ENCODE results near the gene C3orf52.

C3orf52 gene

DNA sequence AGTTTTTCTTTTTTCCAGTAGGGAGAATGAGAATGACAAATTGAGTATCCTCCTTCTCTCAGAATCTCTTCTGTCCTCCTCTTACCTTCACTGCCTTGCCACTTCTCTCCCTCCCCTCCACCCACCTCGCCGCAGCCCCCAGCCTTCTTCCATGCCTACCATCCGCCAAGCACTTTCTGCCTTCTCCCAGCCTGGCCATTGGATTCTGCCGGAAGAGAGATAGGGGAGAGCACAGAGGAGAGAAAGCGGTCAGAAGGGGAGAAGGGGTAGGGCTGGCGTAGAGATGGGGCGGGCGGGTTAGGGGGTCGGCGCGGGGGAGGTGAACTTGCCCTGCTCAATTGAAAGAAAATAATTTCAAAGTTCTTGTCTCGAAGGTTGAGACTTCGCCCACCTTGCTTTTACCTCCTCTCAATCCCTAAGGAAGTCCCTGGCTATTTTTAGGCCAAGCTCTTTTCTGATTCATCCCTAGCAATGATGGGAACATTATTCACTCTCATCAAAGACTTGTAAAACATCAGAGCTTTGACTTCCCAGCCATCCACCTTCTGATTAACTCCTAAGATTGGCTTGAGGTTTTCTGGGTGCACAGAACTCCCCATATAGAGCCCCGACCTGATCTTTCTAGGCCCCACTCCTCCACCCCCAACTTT lies 811 bp downstream of the C3orf52 start:
- peak; percentile 16 for DNase-seq

DNA sequence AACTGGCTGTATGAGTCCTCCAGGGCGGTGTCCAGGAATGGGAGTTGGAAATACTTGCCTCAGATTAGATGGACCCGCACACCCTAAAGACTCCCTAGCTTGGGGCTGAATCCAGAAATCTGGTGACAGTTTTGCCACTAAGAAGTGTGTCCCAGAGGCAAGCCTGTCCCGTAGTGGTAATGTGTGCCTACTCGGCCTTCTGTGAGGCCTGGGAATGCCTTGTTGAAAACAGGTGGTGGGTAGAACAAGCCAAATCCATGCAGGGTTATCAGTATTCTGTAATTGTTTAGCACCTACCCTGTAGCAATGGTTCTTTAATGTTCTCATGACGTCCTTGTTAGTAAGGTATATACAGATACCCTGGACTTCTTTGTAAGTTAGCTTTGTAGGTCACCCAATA lies 1.6 kb downstream of the C3orf52 start:
- DNase-seq = no peak

DNA sequence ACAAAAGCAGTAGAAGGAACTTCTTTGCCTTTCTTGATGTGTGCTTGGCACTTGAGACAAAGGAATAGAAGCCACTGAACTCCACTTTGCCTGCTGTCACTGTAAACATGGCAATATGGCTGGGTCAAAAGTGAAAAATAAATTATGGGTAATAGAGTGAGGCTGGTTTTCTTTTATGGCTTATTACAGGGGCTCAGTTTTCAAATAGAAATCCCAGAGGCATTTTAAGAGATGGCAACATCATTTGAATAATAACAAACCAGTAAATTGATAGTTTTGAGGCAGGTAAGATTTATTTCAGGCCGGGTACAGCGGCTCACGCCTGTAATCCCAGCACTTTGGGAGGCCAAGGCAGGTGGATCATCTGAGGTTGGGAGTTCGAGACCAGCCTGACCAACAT lies 2.8 kb downstream of the C3orf52 start:
- DNase-seq = no peak

DNA sequence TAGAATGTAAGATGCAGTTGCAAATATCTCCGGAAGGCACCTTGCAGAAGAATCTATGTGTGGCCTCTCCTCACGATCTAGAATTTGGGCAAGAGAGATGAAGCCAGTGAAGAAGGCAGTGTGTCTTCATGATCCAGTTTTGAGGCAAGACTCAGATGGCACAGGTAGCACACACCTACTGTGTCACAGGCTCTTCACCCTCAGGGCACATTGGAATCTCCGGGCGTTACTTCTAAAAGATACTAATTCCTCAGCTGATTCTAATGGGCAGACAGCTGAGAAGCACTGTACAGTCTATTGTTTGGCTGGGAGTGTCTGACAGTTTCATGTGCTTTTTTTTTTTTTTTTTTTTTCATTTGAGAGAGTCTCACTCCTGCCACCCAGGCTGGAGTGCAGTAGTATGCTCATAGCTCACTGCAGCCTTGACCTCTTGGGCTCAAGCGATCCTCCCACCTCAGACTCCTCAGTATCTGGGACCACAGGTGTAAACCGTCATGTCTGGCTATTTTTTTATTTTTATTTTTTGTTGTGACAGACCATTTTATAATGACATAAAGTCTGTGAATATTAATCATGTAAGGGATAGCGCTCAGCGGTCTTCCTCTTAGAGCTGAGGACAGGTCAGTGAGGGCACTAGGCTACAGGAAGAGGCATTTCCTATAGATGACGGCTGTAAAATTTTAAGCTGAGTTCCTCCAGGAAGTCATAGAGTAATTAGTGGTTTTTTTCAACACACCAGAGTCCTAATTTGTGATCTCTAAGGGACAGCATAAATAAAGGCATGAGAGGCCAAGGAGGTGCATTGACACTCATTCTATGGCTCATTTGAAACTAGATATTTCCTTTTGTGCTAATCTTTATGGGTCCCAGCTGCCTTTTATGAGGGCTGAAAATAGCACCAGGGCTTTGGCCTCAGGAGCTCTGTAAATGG lies 4.0 kb downstream of the C3orf52 start:
- no peak for DNase-seq

DNA sequence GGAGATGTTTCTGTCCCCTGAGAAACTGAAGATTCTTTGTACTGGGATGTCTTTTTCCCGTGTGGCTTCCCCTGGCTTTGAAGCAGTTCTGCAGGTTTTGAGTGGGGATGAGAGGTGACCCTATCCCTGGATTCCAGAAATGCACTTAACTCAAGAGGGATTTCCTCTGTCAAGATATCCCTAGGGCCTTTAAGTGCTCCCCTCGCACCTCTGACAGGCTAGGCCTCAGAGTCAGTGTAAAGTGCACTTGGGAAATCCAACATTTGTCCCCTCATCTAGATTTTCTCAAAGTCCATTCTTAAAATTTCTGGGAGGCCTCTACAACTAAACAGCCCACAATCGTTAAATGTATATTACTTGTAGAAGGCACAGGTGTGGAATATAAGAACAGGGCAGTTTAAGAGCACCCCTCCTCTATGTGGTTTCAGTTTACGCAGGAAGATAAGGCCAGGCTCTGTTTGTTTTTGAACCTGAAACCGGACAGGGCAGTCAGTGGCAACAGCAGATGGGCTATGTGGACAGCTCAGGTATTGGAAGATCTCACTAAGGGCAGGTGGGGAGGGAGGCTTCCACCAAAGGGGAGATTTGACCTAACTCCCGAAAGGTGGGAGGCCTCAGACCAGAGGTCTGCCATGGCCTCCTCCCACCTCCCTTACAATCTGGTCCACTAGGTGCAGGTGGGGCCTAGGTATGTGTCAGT lies 4.8 kb downstream of the C3orf52 start:
- no peak for DNase-seq

DNA sequence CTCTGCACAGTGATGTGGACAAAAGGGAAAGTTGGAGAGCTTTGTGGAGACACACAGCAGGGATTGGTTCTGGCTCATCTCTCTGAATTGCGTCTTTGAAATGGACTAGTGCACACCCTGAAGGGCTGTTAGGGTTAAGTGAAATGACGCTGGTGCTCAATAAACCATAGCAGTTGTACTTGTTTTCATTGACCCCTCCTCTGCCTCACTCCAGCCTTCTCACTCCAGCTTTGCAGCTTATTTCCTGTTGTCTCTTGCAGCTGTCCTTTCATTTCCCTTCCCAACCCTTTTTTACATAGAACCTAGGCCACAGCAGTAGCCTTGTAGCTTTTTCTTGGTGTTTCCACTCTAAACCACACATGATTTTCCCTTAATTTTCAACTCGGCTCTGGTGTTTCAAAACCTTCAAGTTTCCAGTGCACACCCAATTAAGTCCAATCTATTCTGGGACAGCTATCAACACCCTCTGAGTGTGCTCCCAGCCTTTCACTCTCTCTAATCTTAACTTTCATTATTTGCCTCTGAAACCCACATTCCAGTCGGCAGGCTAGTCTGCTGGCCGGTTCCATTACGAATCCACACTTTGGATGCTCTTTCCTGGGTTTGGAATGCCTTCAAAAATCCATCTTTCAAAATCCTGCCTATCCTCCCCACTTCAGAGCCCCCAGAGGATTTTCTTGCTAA lies 6.4 kb downstream of the C3orf52 start:
- no peak for DNase-seq

DNA sequence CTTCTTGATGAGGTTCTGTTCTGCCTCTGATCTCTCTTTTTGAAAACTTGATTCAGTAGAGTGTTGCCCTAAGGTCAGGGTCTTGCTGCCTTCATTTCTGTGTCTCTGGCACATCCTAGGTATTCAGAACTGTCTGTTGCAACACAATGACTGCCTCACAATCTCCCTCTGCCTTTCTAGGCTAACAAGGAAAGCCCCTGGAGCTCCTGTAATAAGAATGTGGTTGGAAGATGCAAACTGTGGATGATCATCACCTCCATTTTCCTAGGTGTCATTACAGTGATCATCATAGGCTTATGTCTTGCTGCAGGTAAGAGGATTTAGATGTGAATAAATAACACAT lies 7.0 kb downstream of the C3orf52 start:
- DNase-seq = no peak

DNA sequence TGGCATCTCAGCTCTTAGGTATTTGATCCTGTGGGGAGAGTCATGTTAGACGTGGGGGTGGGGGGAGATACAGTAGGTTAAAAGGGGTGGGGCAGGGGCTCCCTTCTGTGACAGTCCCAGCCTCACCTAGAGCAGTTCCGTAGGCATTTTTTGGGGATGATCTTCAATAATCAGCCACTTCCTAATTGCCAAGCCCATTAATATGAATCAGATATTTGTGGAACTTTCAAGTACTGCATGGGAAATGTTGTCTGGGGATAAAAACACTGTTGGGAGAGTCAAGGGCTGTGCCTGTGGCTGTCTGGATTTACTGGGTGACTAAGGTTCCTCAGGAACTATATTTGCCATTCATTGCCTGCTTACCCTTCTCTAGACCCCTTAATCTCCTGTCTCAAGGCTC lies 9.5 kb downstream of the C3orf52 start:
- DNase-seq = no peak

DNA sequence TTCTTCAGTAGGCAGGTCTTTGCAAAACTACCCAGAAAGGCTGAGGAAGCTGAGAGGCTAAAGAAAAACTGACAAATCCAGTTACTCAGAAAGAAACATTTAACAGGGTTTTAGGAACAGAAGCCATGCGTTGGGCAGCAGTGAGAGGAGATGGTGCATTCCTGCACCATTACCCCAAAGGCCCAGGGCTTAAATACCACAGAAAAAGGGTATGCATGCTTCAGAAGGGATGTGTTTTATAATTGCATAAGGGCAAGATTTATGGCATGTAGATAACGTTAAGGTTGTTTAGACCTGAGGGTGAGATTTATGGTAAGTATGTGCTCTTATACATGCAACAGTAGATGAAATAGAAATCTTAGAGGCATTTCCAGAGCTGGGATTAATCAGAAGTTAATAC lies 10.0 kb downstream of the C3orf52 start:
- DNase-seq = no peak

DNA sequence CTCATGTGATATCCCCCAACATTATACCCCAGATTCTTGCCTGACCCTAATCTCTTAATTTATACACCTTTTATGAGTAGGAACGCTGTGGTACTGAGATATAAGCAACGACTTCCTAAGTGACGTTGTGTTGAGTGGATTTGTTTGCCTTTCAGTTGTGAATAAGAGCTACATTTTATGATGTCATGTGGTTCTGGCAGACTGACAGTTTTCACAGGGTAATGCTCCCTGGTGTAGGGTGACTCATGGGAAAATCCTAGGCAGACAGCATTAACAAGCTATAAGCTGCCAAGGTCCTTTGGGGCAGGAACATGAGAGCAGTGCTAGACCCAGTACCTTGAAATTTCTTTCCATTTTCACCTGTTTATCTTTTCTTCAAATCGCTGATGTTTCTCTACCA lies 11.2 kb downstream of the C3orf52 start:
- DNase-seq = peak; percentile 97

DNA sequence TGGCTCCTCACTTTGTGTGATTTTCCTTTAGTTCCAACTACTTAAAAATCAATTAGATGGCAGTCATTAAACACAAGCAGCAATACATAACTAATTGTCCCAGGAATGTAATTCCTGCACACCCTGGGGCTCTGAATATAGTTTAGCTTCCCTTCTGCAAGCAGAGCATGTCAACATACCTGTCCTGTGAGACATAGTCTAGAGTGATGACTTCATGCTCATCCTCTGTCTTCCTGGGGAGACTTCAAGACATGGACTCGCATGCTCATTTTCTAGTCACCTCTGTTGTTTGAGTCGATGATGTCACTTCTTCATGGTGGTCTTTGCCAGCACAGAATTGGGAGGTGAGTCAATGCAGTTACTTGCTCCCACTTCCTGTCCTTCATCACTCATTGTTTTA lies 15.7 kb downstream of the C3orf52 start:
- DNase-seq = peak; percentile 26

DNA sequence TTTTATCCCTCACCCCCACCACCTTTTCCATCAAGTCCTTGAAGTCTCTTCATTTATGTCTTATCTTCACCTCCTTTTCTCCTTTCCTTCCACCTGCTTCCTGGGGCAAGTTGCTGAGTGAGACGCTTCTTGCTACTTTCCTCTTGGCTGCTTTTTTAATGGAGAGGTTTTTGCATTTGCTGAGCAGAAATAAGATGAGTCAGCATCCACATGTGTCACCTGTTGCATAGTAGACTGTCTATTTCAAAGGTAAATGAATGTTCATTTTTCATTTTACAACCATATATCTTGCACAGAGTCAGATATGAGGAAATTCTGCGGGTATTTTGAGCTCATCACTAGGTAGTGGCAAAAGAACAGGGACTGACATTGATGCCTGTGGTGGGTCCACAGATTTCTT lies 18.6 kb downstream of the C3orf52 start:
- DNase-seq = no peak

DNA sequence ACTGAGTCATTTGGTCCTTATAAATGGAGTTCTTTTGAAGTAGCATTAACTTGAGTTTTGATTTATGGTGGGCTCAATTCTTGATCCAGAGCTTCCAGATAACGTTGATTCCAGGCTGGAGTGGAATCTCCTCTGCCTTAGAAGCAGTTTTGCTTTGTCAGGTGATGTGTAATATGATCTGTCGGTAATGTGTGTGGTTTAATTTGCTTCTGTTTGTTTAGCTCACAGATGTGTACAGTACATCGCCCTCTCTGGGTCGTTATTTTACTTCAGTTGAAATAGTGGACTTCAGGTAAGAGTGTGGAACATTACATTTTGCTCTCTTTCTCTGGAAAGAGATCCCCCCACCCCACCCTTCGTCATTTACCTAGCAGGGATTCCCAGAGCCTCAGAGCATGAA lies 23.1 kb downstream of the C3orf52 start:
- no peak for DNase-seq

DNA sequence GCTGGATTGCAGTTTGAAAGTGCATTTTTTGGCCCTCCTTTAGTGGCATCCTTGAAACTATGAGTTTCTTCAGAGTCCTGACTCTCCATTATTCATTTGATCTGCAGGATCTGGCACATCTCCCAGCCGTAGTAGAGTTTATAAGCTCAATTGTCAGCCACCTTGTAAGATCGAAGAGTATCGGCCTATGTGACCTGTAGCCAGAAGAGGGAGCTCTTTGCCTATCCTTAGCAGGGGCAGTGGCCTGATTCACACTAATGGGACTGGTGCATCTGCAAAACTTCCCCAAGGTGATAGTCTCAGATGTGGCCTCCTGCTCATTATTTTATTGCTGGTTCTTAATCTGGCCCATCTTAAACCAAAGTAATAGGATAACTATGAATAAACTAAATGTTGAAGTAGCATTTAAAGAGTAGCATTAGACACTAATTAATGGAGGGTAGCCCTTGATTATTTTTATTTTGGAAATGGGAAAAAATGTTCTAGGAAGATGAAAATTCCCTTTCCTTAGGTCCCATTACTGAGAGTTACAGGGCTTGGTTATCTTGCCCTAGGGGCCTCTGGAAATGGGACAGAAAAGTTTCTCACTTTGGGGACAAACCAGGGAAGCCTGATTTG lies 25.7 kb downstream of the C3orf52 start:
- peak; percentile 38 for DNase-seq

DNA sequence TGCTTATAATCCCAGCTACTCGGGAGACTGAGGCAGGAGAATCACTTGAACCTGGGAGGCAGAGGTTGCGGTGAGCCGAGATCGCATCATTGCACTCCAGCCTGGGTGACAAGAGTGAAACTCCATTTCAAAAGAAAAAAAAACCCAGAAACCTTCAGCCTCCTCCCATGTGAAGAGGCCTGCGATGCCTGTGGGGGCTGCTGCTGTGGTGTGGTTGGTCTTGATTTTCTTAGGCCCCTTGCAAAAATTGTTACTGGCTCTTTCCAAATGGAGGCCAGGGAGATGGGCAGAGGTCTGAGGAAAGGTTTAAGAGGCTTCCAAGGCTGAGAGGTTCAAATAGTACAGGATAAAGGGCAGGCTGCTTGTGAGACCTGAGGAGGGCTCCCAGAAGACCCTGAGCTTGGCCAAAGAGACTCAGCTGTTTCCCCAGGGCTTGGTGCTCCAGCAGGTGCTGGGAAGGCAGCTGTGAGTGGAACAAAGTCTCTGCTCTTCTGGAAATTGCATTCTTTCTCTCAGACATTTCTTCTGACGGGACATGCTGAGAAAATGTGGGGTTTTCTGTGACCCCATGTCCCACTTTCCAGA lies 28.5 kb downstream of the C3orf52 start:
- DNase-seq = no peak

DNA sequence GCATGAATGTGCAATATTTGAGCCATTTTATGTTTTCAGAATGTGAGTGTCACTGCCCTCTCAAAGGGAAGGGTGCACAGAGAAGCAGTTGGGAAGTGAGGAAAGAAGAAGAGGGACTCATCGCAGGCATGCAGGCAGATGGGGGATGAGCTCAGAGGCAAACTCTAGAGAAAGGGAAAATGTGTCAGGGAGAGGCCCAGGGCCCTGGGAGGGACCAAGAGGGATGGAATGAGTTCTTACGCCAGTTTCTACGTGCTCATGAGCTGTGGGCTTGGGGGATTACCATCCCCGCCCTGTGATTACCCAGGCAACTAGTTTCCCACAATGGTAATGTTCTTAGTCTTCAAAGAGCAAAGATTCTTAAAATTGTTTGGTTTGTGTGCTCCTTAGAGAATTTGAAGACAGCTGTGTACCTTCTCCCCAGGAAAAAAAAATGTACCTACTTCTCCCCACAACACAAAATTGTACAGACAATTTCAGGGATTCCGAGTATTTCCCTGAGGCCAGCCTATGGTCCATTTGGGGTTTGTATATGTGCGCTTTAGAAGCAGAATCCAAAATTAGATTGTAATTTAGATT lies 29.1 kb downstream of the C3orf52 start:
- no peak for DNase-seq

DNA sequence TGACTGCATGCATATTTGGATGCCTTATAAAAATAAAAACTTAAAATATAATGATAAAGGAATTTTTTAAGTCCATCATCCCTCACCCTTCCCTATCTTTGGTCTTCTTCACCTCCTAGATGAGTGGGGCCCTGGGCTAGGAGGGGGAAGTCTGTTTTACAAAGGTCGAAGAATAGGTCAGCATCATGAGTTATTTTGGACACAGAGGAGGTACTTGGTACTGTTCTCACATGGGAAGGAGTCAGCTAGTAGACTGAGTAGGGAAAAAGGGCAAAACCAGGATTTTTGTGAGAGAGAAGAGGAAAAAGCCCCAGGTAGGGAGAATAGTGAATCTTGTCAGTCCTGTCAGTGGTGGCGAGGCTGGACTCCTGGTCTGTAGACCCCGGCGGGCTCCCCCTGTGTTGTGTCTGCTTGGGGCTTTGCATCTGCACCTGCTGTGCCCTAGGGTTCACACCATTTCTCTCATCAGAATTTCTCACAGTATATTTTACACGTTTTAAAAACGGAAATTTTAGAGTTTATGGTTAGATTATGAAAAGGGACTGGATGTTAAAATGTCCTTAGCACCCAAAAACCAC lies 29.7 kb downstream of the C3orf52 start:
- no peak for DNase-seq

DNA sequence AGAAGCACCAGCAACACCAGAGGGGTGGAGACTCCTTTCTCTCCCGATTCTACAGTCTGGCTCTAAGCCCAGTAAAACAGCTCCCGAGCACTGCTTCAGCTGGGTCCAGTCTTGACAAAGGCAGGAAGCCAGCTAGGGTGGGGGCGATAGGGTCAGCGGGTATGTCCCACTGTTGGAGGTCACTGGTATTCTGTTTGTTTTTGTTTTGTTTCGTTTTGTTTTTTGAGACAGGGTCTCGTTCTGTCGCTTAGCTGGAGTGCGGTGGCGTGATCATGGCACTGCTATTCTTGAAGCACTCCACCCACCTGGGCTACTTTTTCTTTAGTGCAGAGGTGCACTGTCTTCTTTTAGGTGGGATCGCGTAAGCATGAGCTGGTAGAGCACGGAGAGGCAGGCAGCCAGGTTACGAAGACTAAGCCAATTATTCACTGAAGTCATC lies 30.6 kb downstream of the C3orf52 start:
- no peak for DNase-seq

DNA sequence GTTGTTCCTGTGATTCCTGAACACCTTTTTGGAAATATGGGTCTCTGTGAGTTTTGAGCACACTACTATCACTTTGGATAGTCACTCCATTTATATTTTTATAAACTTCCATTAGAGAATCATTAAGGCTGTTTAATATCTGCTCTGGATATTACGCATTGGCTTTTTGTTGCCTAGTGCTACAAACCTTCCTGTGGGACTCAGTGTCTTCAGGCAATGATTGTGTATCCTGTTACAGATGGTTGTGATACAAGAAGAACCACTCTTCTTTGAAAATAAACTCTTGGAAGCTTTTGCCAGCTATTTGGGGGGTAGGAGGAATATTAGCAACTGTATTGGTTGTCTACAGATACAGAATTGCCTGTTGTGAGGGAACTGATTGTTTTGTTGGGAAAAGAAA lies 31.2 kb downstream of the C3orf52 start:
- DNase-seq = no peak

DNA sequence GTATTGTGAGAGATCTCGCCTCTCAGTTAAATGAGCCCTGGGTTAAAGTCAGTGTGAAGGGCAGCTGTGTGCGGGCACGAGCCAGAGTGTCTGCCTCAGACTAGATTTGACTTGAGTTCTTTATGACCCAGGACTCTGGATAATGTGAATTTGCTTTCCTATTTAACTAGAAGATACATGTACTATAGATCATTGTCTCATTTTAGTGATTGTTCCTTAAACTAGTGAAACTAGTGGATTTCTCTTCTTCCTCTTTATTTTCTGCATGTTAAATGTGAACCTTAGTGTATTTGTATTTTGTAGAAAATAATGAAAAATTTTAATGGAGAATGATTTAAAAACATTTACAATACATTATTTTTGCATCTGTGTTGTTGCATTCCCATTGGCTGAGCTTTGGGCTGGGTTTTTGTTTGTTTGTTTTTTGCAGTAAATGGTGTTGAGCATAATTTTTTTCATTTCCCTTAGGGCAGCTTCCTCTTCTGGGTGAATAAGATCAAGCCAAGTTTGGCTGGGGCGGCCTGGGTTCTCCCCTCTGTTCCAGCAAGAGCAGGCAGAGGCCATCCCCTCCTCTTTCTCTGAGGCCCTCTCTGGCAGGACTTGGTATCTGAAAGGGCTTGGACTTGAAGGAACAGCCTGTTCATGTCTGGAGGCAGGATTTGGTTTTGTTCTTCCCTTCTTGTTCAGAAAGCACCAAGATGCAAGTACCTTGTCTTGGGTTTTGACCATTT lies 31.8 kb downstream of the C3orf52 start:
- no peak for DNase-seq
